Transverse colon (tissue), 4 donors: ENCODE results near the gene LIMCH1.

Experiments used
- CTCF ChIP-seq, 5 experiments: fragments of 200-600 bp in 3 of 5; fragments of 450-650 bp in 2 of 5; sonication (generic) in 3 of 5; IDR thresholded peaks; 1 replicate in 2 of 5; 2 replicates in 3 of 5; pipeline ENCODE4 v1.5.1; 2016 to 2017; ENCODE audit warnings: antibody characterized with exemption in 5 of 5, inconsistent platforms in 3 of 5, mild to moderate bottlenecking in 2 of 5, moderate library complexity in 1 of 5
- EP300 ChIP-seq: sonication (generic); formaldehyde crosslinking; IDR thresholded peaks from one replicate; pipeline ENCODE4 v1.6.1; 2017; ENCODE audit warnings: antibody characterized with exemption, low read depth
- POLR2A ChIP-seq: fragments of 450-650 bp; IDR thresholded peaks from one replicate; pipeline ENCODE4 v1.6.1; 2016; ENCODE audit warnings: antibody characterized with exemption, mild to moderate bottlenecking, moderate library complexity
- POLR2AphosphoS5 ChIP-seq, 3 donors: sonication (generic); formaldehyde crosslinking; IDR thresholded peaks; one replicate each; pipeline ENCODE4 v1.6.1; 2016; ENCODE audit warnings: antibody characterized with exemption in 3 of 3

- TF ChIP-seq CTCF (IDR thresholded peaks at IDR 0.05) (no peak), POLR2A (no peak), EP300 (no peak), POLR2AphosphoS5 (IDR thresholded peaks at IDR 0.05) (no peak)
These were observed 31.8 kb upstream of the LIMCH1 start for GRCh38 chr4:41506130-41506529.
